ENCODE results near the gene PTPRN2.
"Not testable (repeated sequence)": the region's sequence is repeated elsewhere in the genome, so short reads cannot be mapped to it uniquely, and the experiment has no call there.

PTPRN2 gene

DNA sequence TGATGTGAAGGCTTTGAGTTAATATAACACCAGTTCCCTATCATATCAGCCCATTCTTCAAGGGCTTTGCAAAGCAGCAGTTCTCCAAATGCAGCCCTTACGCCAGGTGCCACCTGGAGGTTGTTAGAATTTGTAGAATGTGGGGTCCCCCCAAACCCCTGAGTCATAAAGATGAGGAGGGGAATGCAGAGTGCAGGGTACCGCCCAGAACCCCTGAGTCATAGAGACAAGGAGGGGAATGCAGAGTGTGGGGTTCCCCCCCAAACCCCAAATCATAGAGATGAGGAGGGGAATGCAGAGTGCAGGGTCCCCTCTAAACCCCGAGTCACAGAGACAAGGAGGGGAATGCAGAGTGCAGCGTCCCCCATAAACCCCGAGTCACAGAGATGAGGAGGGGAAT is 605.8 kb downstream of the PTPRN2 start:
- DNase-seq (ENCODE audit: low read depth, low spot score), result no peak

DNA sequence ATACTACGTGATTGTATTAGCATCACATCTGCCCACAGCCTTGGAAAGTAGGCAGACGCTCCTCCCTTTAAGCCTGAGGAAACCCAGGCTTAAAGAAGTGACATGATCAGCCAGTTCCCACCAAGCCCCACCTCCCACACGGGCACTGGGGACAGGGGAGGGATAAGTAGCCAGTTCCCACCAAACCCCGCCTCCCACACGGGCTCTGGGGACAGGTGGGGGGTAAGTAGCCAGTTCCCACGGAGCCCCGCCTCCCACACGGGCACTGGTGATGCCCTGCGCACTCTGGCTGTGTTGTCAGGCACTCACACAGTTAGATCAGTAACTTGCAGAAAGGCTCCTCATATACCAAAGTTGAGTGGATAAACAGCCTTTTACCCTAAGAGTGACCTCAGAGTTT is 606.8 kb downstream of the PTPRN2 start:
- no peak for DNase-seq (ENCODE audit: low read depth, low spot score)

DNA sequence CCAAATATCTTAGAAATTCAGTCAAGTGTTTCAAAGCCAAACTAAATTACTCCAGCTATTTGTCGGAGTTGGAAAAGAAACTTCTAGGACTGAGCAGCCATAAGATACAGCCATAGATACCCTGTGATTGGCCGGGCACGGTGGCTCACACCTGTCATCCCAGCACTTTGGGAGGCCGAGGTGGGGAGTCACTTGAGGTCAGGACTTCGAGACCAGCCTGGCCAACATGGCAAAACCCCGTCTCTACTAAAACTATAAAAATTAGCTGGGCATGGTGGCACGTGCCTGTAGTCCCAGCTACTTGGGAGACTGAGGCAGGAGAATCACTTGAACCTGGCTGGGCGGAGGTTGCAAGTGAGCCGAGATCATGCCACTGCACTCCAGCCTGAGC is 607.3 kb downstream of the PTPRN2 start:
- DNase-seq (ENCODE audit: low read depth, low spot score), result not testable (repeated sequence)

DNA sequence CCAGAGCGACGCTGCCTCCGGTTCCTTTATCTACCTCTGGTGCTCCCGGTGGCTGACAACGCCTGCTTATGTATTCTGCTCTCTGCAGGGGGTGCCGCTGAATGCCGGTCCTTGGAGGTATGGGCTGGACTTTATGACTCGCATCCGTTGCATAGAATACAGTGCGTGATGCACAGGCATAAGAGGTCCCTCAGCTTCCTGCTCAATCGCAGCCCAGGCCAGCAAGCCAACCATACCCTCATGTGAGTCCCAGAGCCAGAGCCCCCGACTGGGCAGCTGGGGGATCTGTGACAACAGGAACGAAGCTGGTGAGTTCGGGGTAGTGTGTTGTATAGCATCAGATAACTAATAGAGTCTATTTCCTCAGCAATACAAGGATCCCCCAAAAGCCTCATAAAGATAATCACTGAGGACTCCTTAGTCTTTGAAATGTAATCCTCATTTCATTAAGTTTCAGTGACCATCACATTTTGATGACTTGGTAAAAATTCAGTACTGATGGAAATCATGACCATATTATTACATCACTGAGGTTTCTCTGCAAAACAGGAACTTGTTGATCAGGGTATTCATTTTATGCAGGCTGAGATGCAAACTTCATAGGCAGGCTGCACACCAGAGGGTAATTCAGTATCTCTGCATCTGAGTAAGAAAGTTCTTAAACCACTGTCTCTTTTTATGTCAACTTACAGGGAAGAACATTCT is 607.8 kb downstream of the PTPRN2 start:
- DNase-seq (ENCODE audit: low read depth, low spot score), result no peak

DNA sequence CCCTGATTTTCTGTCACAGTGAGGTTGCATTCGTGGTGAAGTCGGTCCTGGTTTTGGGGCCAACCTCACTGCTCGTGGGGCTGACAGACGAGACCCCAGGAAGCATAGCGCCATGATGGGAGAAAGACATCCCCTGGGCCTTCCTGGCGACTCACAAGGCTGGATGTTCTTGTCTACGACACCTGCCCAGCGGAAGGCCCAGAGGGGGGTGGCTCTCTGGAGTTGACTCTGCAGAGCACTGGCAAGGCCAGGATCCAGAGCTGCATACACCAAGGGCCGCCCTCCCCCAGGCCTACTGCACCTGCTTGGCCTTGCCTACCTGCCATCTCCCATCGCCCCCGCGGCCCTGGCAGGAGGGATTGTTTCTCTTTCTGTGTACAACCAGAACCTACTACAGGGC is 608.9 kb downstream of the PTPRN2 start:
- DNase-seq (ENCODE audit: low read depth, low spot score), result no peak

DNA sequence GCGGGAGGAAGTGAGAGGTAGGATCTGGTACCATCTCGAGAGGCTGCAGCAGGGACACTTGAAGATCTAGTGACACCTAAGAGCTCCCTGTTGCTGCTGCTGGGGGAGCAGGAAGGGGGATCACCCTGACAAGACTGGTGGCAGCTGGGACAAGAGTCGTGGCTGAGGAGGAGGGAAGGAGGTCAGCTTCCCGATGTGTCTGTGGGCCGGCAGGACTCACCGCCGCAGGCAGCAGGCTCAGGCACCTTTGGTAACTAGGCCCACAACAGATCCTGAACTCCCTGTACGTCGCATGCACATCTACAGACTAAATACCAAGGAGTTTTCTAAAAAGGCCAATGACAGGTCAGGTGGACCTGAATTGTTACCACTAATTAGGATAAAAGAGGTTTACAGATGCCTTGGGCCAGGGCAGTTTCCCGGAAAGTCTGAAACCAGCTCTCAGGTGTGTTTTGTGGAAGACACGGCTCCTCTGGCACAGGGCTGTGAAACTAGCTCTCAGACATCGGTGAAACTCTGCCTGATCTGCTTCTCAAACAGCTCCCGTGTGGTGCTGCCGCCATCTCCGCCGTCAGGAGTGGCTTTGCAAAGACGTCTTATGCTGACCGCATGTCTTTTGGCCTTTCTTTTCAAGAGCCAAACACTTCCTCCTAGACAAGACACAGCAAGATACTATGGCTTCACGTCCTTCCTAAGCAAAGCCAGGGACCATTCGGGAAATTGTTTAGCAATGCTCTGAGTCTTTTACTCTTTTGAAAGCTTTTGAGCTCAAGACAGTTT is 609.7 kb downstream of the PTPRN2 start:
- DNase-seq (ENCODE audit: low read depth, low spot score), result no peak

DNA sequence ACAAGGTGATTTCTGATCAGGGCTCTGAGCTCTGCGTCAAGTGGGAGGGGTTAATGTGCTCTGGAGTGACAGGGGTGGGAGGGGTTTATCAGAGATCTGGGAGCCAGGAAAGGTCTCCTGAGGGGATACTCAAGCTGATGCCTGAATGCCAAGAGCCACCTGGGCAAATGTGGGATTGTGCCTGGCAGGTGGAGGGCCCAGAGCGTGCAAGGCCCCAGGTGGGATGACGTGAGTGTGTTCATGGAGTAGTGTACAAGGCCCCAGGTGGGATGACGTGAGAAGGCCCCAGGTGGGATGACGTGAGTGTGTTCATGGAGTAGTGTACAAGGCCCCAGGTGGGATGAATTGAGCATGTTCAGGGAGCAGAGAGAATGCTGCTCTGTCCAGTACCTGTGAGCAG is 610.3 kb downstream of the PTPRN2 start:
- no peak for DNase-seq (ENCODE audit: low read depth, low spot score)

DNA sequence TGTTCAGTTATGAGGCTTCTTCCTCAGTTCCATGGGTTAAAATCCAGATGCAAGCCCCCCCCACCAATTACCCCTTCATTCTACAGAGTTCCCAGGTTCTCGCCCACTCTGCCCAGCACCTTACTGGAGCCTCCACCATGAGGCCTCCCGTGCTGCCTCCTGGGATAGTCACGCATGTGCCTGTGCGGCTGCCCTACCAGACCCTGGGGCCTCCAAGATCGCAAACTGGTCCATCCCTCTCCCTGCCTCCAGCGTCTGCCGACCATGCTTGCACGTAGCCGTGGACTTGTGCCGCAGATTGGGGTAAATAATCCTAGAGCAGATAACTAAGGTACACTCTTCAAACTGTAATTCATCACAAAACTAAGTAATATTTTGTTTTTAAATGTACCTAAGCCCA is 611.2 kb downstream of the PTPRN2 start:
- no peak for DNase-seq (ENCODE audit: low read depth, low spot score)

DNA sequence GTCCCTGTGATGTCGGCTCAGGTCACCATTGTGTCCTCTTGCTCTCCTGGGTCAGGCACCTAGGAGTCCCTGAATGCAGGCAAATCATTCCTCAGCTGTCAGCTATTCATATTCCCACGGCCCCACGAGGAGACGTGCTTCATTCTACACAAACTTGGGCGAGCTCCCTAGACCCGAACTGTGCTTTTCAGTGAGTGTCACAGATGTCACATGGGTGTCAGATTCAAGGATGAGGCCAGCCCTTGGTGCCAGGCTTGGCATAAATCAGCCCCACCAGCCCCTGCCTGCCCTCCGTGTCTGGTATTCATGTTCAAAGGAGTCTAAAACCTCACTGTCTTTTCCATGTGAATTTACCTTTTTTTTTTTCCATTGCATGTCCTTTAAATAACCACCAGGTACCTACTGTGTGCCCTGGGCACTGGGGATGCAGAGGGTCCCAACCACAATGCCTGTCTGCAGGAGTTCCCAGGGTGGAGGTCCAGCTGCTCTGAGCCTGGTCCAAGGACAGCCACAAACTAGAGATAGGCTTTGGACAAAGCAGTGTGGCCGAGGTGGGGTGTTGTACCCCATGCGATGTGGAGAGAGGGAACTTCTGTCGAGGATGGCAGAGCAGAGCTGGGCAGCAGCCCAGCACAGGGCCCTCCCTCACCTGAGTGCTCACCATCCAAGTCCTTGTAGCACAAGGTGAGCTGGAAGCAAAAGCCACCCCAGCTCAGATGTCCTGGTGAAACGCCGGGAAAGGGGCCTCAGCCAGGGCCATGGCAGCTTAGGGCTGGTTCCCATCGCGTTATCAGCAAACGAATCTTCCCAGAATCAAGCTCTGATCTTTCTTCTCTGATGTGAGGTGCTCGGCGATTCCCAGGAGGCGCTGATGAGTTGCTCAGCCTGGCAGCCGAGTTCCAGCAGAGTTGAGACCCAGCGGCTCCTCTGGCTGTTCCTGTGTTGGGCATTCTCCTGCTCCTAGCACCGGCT is 611.9 kb downstream of the PTPRN2 start:
- no peak for DNase-seq (ENCODE audit: low read depth, low spot score)

DNA sequence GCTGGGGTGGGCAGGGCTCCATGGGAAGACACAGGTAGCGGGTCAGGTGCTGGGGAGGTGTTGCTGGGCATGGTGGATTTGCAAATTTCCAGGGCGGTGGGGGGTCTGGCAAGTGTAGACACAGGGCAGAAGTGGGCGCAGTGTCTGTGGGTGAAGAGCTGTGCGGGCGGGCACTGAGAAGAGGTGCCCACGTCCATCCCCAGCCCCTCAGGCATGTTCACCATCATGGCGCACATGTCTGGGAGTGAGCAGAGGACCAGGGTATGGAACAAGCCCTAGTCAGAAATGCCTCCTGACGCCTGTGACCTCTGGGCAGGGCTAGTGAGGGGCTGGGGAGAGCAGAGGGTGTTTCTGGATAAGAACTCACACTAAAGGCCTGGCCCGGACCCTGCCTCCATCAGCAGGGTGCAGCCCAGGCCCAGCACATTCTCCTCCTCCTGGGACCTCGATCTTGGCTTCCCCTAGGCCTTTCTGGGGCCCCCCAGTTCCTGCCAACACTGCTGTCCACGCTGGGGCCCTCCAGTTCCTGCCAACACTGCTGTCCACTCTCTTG is 612.9 kb downstream of the PTPRN2 start:
- no peak for DNase-seq (ENCODE audit: low read depth, low spot score)

DNA sequence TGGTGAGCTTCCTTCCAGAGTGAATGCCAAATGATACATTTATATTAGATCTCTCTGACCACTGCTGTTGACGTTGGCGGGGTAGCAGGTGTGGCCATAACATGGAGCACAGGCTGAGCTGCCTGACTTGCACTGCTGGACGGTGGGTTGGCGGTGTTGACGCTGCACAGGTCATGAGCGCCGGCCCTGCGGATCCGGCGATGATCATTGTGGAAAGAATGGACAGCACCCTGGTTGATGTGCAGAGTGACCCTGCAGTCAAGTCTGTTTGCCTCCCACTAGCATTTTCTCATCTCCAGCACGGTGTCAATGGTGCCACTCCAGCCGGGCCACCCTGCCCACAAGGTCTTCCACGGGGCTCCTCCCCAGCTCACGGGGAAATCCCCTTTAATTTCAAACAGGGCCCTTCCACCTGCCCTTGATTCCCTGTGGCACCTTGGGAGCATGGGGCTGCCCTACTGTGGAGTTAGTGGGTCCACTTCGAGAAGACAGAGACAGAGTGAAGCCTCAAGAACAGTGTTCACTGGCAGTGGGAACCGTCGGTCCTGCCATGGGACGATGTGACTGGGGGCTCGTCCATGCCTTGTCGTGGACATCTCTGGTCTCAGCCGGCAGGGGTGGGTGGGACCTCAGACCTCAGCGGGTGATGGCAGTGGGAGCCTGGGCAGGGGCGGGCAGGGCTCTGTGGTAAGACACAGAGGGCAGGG is 613.5 kb downstream of the PTPRN2 start:
- no peak for DNase-seq (ENCODE audit: low read depth, low spot score)

DNA sequence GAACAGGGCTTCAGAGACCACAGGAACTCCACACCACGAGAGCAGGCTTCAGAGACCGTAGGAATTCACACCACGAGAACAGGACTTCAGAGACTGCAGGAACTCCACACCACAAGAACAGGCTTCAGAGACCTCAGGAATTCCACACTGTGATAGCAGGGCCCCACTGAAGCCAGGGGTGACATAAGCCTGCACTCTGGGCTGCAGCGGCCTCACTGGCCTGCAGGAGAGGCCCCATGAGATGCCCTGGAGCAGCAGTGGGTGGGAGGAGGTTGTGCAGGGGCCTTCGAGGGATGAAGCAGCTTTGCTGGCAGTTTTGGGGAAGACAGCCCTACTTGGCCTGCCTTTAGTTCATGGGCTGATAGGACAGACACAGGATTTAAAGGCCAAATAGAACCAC is 614.7 kb downstream of the PTPRN2 start:
- no peak for DNase-seq (ENCODE audit: low read depth, low spot score)

DNA sequence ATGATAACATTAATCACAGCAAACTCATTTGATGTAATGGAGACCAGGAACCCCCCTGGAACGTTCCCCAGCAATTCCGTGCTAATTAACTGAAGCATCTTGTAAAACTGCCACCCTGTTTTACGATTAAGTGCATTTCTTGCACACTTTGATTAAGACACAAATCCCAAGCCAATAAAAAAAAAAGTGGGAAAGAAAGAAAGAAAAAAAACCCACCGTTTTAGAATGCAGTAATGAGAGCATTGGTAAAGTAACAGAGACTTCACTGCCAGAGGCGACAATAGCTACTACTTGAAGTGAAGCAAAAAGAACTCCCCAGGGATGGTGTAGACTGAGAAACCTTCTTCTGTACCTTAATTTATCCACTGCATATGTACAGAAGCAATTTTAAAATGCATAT is 616.1 kb downstream of the PTPRN2 start:
- DNase-seq (ENCODE audit: low read depth, low spot score), result no peak

DNA sequence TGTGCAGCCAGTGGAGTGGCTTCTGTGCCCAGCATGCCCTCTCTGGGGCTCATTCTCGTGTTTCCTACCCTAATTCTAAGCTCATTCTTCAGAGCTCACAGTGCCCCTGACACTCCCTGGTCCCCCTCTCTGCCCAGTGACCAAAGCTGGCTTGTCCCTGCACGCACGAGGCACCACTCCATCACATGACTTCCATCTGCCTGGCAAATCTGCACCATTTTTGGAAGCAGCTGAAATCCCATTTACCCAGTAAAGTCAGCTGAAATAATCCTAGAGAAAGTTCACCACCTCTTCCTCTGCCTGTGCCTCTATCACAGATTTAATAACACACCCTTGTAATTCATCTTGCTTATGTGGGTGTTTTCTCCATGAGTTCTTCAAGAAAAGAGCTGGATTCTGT is 616.9 kb downstream of the PTPRN2 start:
- DNase-seq (ENCODE audit: low read depth, low spot score), result no peak

DNA sequence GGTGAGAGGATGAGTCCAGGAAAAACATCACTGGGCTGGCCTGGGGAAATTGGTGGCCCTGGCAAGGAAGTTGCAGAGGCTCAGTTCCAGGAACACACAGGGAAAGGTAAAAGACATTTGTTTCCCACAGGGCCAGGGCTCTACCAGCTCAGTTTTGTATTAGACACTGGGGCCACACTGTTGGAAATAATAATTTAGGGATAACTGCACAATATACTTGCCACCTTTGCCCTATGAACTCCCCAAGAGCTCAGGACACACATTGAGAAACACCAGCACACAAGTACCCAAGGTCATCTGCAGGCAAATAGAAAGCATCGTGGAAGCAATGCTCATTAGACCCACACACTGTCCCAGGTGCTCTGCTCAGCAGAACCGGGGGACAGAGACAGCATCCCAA is 617.6 kb downstream of the PTPRN2 start:
- DNase-seq (ENCODE audit: low read depth, low spot score), result no peak

DNA sequence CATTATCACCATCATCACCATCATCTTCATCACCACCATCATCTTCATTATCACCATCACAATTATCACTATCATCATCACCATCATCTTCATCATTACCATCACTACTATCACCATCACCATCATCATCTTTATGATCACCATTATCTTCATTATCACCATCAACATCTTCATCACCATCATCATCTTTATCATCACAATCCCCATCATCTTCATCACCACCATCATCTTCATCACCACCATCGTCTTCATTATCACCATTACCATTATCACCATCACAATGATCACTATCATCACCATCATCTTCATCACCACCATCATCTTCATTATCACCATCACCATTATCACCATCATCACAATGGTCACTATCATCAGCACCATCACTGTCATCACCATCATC is 621.1 kb downstream of the PTPRN2 start:
- no peak for DNase-seq (ENCODE audit: low read depth, low spot score)

DNA sequence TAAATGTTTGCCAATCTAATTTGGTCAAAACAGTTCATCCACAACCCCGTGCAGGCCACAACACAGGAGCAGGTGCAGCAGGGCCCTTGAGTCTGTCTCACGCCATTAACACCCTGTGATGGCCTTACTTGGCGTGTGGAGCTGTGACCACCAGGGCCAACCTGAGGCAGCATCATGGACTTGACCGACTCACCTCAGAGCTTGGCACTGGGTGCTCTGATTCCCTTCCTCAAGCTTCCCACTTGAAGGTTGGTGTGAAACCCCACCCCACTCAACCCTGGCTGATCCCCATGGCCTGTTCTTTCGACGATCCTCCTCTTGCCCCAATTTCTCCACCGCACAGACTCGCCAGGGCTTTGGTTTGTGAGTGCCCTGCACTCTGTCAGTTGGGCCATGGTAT is 623.1 kb downstream of the PTPRN2 start:
- DNase-seq (ENCODE audit: low read depth, low spot score), result no peak

DNA sequence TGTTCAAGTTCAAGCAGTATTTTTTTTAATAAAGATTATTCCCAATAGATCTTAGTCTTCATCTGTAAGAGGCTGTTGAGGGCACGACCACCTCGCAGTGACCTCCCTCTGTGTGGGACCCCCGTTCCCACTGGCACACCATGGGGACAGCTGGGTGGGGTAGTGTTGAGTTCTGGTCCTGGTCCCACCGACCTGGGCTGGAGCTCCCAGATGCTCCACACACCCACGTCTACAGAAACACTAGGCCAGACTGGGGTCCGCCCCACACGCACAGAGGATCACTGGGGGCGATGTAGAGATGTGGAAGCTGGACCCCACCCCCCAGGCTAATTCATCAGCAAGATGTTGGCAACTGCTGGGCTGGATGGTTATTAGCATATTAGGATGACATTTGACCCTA is 623.6 kb downstream of the PTPRN2 start:
- DNase-seq (ENCODE audit: low read depth, low spot score), result no peak

DNA sequence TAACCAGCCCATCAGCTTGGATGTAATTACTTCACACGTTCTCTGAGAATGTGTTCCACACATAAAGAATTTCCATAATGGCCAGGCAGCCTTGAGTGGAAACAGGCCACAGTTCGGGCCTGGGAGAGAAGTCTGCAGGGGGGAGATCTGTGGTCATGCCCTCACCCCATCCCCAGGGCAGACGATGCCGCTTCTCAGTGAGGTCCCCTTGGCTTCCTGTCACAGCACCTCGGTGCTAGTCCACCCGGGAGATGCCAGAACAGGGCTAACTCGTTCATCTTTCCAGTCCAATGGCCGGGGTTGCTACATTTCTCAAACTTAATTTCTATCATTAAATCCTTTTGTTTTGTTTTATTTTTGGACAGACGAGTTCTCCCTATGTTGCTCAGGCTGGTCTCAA is 624.1 kb downstream of the PTPRN2 start:
- DNase-seq (ENCODE audit: low read depth, low spot score), result no peak

DNA sequence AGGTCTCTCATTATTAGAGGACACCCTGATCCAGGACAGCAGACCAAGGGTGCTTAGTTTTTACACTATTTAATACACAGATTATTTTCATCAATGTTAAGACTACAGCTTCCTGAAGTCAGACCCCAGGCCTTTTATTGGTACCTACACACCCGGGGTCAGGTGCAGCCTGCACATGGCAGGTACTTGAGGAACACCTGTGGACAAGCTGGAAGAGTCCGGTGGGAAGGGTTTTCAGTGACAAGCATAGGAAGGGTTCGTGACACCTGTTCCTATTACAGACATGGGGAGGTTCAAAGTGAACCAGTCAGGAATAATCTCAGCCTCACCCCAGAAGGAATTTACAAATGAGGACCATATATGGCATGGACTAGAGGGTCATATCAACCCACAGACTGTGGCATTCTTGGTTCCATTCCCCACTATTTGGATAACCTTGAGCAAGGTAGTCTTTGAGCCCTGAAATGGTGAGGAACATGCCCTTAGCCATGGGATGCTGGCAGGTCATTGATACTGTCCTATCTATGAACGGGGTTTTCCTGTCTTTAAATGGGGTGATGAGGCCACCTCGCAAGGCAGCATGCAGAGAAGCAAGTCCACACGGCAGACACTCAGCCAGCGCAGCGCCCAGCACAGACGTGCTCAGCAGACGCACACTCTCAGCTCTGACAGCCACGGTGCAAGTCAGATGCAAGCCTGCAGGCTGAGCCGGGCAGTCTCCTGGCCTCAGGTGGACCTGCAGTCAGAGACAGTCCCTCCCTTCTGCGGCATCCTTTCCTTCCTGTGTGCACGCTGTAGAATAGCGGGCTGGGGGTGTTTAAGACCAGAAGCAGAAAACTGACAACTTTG is 624.9 kb downstream of the PTPRN2 start:
- DNase-seq (ENCODE audit: low read depth, low spot score), result no peak

All from smooth muscle cell of the brain vasculature (primary cell).